ENCODE results near the gene CRACR2A. TPM values are rescaled to one million over a fixed set of nuclear protein-coding genes. Genes with fewer than 3 reads are reported as not detected.

The CRACR2A gene
- polyA plus RNA-seq, 3 donors = 2.8 to 10.7 (median 5.8) TPM

DNA sequence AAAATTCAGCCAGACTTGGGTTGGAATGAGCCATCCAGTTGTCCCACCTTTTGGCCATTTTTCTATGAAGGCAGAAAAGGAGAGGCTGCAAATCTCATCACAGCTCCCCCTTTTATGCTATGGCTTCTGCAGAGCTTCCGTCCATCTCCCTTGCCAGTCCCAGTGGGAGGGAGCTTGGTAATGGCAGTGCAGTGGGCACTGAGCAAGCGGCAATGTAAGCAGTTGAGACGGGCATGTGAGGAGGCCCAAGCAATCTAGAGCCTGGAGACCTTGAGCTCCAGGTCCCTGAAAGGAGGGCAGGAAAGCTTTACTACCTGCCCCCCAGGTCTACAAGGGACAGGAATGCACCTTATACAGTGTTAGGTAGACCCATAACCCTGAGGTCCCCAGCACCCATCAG is 73.1 kb downstream of the CRACR2A start:
- Mint-ChIP-seq H3K4me3 (no peak overlapping the region), H3K27ac (peak overlapping the region in 3 of 7 donors; percentile 0 to 52 (median 51))

DNA sequence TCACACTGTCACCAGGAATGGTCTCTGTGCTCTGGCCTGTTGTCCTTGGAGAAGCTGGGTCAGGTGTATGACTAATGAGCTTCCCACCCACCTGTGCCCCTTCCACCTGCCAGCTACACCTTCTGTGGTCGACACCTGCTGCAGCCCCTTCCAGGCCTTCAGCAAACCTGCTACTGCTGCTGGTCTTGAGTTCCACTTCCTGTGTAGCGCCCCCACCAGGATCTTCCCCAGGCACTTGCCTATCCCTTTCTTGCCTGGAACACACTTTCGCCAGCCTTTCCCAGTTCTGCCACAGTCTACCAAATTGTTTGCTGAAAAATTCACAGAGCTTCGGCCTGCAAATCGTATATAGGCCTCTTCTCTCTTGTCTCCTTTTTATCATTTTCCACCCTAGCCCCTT is 75.3 kb downstream of the CRACR2A start:
- H3K9ac ChIP-seq (ENCODE audit: insufficient read depth, low read length, poor library complexity, severe bottlenecking) = no peak overlapping the region
- H3K27ac ChIP-seq (ENCODE audit: low read depth in 1 of 2, low read length in 2 of 2) = no peak overlapping the region
- Mint-ChIP-seq H3K4me3 (no peak overlapping the region), H3K4me1 (peaks cover 6% of the 10 kb centered on the region), H3K27ac (peak overlapping the region in 2 of 7 donors; percentile 10), H3K9me3 (peaks cover 0 to 3% (median 0%) of the 10 kb centered on the region in 7 donors), H3K36me3 (peaks cover 71 to 72% of the 10 kb centered on the region in 2 donors), H3K27me3 (ENCODE audit: low read depth in 3 of 3) (no peaks in the 10 kb centered on the region)
- TF ChIP-seq, protein P1, sequence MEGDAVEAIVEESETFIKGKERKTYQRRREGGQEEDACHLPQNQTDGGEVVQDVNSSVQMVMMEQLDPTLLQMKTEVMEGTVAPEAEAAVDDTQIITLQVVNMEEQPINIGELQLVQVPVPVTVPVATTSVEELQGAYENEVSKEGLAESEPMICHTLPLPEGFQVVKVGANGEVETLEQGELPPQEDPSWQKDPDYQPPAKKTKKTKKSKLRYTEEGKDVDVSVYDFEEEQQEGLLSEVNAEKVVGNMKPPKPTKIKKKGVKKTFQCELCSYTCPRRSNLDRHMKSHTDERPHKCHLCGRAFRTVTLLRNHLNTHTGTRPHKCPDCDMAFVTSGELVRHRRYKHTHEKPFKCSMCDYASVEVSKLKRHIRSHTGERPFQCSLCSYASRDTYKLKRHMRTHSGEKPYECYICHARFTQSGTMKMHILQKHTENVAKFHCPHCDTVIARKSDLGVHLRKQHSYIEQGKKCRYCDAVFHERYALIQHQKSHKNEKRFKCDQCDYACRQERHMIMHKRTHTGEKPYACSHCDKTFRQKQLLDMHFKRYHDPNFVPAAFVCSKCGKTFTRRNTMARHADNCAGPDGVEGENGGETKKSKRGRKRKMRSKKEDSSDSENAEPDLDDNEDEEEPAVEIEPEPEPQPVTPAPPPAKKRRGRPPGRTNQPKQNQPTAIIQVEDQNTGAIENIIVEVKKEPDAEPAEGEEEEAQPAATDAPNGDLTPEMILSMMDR (IDR thresholded peaks at IDR 0.05) = no peak
- H3K36me3 ChIP-seq (replicated peaks in 1 of 2; ENCODE audit: control insufficient read depth in 1 of 2, insufficient read depth in 2 of 2, low read length in 2 of 2) = peaks cover 68 to 94% of the 10 kb centered on the region in 2 donors
- WGBS (ENCODE audit: insufficient coverage) = 96% methylated on average over 5 of the region's 5 CpGs
- no peaks in the 10 kb centered on the region for H4K20me1 ChIP-seq (ENCODE audit: insufficient read depth, low read length)
- no peaks in the 10 kb centered on the region for H3K79me2 ChIP-seq (ENCODE audit: insufficient read depth, low read length)
- H3K27me3 ChIP-seq (ENCODE audit: control insufficient read depth in 2 of 2, insufficient read depth in 2 of 2, low read length in 2 of 2) = no peaks in the 10 kb centered on the region
- no peaks in the 10 kb centered on the region for H3K9me3 ChIP-seq (replicated peaks in 1 of 2; ENCODE audit: control insufficient read depth in 1 of 2, insufficient read depth in 1 of 2, low read length in 2 of 2)
- intact Hi-C loops (cut with micrococcal nuclease) = no loop called here
- DNase-seq = no peak
- no peak overlapping the region for H2AFZ ChIP-seq (ENCODE audit: insufficient read depth, low read depth, low read length, poor library complexity, severe bottlenecking)
- no peak overlapping the region for H3K4me2 ChIP-seq (replicated peaks; ENCODE audit: extremely low read depth, low read length, poor library complexity, severe bottlenecking)
- H3K4me1 ChIP-seq (ENCODE audit: control insufficient read depth in 1 of 2, insufficient read depth in 2 of 2, low read length in 2 of 2) = no peaks in the 10 kb centered on the region
- H3K4me3 ChIP-seq (replicated peaks in 1 of 3; ENCODE audit: low read depth in 2 of 3, low read length in 3 of 3) = no peak overlapping the region

More for the DNA sequence above, 73.1 kb downstream of the CRACR2A start:
- H3K27me3 Mint-ChIP-seq (ENCODE audit: low read depth in 3 of 3) = no peaks in the 10 kb centered on the region
- Histone ChIP-seq H3K36me3 (replicated peaks in 1 of 2; ENCODE audit: control insufficient read depth in 1 of 2, insufficient read depth in 2 of 2, low read length in 2 of 2) (peaks cover 51 to 89% of the 10 kb centered on the region in 2 donors), H4K20me1 (ENCODE audit: insufficient read depth, low read length) (no peaks in the 10 kb centered on the region), H3K4me3 (replicated peaks in 1 of 3; ENCODE audit: low read depth in 2 of 3, low read length in 3 of 3) (no peak overlapping the region), H3K4me2 (replicated peaks; ENCODE audit: extremely low read depth, low read length, poor library complexity, severe bottlenecking) (no peak overlapping the region), H3K4me1 (ENCODE audit: control insufficient read depth in 1 of 2, insufficient read depth in 2 of 2, low read length in 2 of 2) (no peaks in the 10 kb centered on the region), H3K9me3 (replicated peaks in 1 of 2; ENCODE audit: control insufficient read depth in 1 of 2, insufficient read depth in 1 of 2, low read length in 2 of 2) (no peaks in the 10 kb centered on the region), H2AFZ (ENCODE audit: insufficient read depth, low read depth, low read length, poor library complexity, severe bottlenecking) (no peak overlapping the region), H3K9ac (ENCODE audit: insufficient read depth, low read length, poor library complexity, severe bottlenecking) (no peak overlapping the region), H3K79me2 (ENCODE audit: insufficient read depth, low read length) (no peaks in the 10 kb centered on the region), H3K27me3 (ENCODE audit: control insufficient read depth in 2 of 2, insufficient read depth in 2 of 2, low read length in 2 of 2) (no peaks in the 10 kb centered on the region), H3K27ac (ENCODE audit: low read depth in 1 of 2, low read length in 2 of 2) (peak overlapping the region in 1 of 2 donors; percentile 2)
- H3K36me3 Mint-ChIP-seq = peaks cover 60 to 70% of the 10 kb centered on the region in 2 donors
- DNase-seq = no peak
- TF ChIP-seq, protein P1 (IDR thresholded peaks at IDR 0.05) = no peak
- peaks cover 6% of the 10 kb centered on the region for H3K4me1 Mint-ChIP-seq
- 91% methylated on average over 3 of the region's 3 CpGs for WGBS (ENCODE audit: insufficient coverage)
- intact Hi-C loops (cut with micrococcal nuclease) = no loop called here
- H3K9me3 Mint-ChIP-seq = no peaks in the 10 kb centered on the region

Measured in CD14-positive monocyte (primary cell).